SJCRH30 (cell line): Measurements from ENCODE around the gene ODC1. TPM values are rescaled to one million over a fixed set of nuclear protein-coding genes. Genes with fewer than 3 reads are reported as not detected.

Source experiments
- DNase-seq, 2 experiments: peaks; one replicate each; pipeline ENCODE4 v3.0.0-alpha.2; 2015 to 2020
- H3K27ac ChIP-seq: fragments of 250-450 bp; sonication (Bioruptor Pico); 2 replicates; pipeline ENCODE4 v1.5.1; 2020; ENCODE audit warnings: mild to moderate bottlenecking, moderate library complexity
- H3K27me3 ChIP-seq: fragments of 250-450 bp; sonication (Bioruptor Pico); 2 replicates; pipeline ENCODE4 v1.5.1; 2020; ENCODE audit warnings: mild to moderate bottlenecking, moderate library complexity
- H3K36me3 ChIP-seq: fragments of 250-450 bp; sonication (Bioruptor Pico); 2 replicates; pipeline ENCODE4 v1.5.1; 2020; ENCODE audit warnings: mild to moderate bottlenecking, moderate library complexity
- H3K4me1 ChIP-seq: fragments of 250-450 bp; sonication (Bioruptor Pico); 2 replicates; pipeline ENCODE4 v1.5.1; 2020; ENCODE audit warnings: mild to moderate bottlenecking, moderate library complexity
- H3K4me3 ChIP-seq: fragments of 250-450 bp; sonication (Bioruptor Pico); 2 replicates; pipeline ENCODE4 v1.5.1; 2020; ENCODE audit warnings: mild to moderate bottlenecking, moderate library complexity
- H3K9me3 ChIP-seq: fragments of 250-450 bp; sonication (Bioruptor Pico); replicated peaks from 2 replicates; pipeline ENCODE4 v1.5.1; 2020; ENCODE audit warnings: mild to moderate bottlenecking, moderate library complexity
- total RNA-seq: library from RNA; depleted of rRNA; stranded (reverse); fragments of >200 nt; shearing (Covaris generic); gene quantifications from 2 replicates; pipeline ENCODE4 v1.2.3, GENCODE V29; 2014

Gene ODC1
- total RNA-seq, 1 experiment from 2014 or later: 380 TPM

DNA sequence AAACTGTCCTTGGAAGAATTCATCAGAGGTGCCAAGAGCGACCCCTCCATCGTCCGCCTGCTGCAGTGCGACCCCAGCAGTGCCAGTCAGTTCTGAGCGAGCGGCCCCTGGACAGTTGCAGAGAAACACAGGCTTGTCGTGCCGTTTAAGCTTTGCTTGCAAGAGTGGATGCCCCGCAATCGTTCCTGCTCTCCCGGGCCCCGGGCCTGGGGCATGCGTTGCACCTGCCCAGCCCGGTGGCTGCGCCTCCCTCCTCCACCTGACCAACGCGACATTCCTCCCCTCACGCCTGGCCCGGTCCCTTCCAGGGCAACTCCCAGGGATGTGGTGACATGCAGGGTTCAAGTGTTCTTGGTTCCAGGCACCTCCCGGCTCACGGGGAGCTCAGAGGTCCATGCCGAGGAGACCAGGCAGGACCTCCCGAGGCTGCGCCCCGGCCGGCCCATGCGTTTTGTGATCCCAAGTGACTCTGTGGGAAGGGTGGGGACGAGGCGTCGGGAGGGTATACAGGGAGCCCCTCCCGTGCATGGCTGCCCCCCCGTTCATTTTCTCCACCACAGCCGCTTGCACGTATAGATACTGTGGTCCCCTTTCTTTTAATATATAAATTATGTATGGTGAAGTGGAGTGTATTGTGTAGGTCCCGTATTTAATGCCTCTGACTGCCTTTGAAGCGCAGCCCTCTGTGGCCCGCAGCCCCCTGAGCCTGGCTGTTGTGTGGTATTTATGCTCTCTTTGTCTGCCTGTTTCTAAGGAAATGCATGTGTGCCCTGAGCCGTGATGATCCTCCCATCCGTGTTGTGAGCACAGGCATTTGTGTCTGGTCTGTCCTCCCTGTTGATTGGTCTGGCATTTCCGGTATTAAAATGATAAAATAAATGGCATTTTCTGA lies 21.2 kb downstream of the ODC1 start:
- no peak overlapping the region for H3K4me3 ChIP-seq
- H3K36me3 ChIP-seq: no peaks in the 10 kb centered on the region
- H3K27ac ChIP-seq: no peak overlapping the region
- no peak for DNase-seq
- H3K27me3 ChIP-seq: no peaks in the 10 kb centered on the region
- H3K9me3 ChIP-seq: no peaks in the 10 kb centered on the region
- peaks cover 6% of the 10 kb centered on the region; the same call in 1 of the 2 replicates for H3K4me1 ChIP-seq

DNA sequence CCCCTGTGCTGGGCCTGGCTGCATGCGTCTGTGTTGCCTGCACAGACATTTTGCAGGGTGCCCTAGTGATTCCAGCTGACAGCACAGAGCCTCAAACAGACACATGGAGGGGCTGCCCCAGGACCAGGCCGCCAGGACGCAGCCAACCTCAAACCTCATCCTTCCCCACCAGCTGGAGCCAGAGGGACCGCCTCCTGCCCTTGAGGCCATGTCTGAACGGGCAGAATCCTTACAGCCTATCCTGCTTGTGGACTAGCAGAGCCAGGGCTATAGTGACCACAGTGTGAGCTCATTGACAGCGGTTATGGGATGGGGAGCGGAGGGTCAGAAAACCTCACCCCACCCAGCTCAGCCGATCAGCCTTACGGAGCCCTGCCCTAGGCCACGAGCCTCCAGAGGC lies 22.4 kb downstream of the ODC1 start:
- Histone ChIP-seq H3K4me1 (no peaks in the 10 kb centered on the region), H3K9me3 (no peaks in the 10 kb centered on the region), H3K36me3 (no peaks in the 10 kb centered on the region; the same call in 1 of the 2 replicates), H3K4me3 (no peak overlapping the region), H3K27me3 (no peaks in the 10 kb centered on the region), H3K27ac (no peak overlapping the region)
- DNase-seq: no peak

DNA sequence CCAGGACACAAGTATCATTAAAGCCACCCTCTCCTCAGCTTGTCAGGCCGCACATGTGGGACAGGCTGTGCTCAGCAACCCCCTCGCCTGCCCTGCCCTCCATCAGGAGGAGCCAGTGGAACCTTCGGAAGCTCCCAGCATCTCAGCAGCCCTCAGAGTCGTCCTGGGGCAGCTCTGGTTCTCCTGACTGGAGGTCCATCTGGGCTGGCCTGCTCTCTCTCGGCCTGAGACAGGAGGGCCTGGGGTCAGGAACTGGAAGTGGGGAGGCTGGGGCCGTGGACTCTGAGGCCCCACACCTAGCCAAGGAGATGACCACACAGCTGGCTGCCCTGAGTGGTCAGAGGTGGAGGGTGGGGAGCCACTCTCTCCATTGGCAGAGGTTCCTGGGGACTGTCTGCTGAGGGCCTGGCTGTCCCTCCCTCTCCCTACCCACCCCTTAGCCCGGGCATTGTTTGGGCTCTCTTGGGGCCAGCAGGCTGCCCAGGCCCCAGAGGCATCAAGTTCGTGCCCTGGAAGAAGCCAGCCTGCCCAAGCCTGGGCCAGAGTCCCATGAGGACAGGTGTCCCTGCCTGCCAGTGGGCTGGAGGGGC lies 23.1 kb downstream of the ODC1 start:
- H3K27me3 ChIP-seq: no peaks in the 10 kb centered on the region
- no peaks in the 10 kb centered on the region for H3K9me3 ChIP-seq
- H3K36me3 ChIP-seq: no peaks in the 10 kb centered on the region; the same call in 1 of the 2 replicates
- H3K4me1 ChIP-seq: no peaks in the 10 kb centered on the region
- H3K27ac ChIP-seq: no peak overlapping the region
- DNase-seq: no peak
- no peak overlapping the region for H3K4me3 ChIP-seq

DNA sequence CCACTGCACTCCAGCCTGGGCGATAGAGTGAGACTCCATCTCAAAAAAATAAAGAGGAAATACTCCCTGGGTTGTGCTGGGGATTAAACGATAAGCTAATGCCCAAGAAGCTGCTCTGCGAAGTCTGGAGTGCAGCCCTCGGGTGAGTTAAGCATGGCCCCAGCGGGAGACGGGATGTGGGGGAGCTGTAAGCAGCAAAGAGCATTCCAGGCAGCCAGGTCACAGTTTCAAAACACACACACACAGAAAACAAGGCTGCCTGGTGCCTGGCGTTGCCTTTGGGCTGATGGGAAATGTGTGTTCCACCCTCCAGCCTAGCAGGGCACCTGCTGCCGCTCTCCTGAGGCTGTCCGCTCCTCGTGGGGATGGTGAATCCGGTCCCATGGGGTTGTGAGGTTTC lies 24.1 kb downstream of the ODC1 start:
- H3K9me3 ChIP-seq: no peaks in the 10 kb centered on the region
- H3K4me1 ChIP-seq: no peaks in the 10 kb centered on the region
- no peak for DNase-seq
- H3K36me3 ChIP-seq: no peaks in the 10 kb centered on the region; the same call in 1 of the 2 replicates
- H3K4me3 ChIP-seq: no peak overlapping the region
- no peak overlapping the region for H3K27ac ChIP-seq
- no peaks in the 10 kb centered on the region for H3K27me3 ChIP-seq

DNA sequence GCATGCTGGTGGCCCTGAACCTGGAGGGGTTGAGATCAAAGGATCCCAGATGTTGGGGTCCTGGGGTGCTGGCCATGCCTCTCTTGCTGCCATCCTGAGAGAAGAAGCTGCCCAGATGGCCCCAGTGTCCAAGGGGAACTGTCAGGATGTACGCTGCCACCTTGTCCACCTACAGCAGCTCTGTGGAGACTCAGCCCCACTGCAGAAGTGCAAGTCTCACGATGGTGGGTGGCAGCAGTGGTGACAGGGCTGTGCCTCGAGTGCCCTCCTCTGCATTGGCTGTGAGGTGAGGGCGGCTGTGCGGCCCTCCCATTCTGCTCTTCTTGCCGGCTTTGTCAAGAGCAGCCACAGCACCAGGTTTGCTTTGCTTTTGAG lies 24.7 kb downstream of the ODC1 start:
- Histone ChIP-seq H3K4me3 (no peak overlapping the region), H3K27ac (no peak overlapping the region), H3K27me3 (no peaks in the 10 kb centered on the region), H3K4me1 (no peaks in the 10 kb centered on the region), H3K9me3 (no peaks in the 10 kb centered on the region), H3K36me3 (no peaks in the 10 kb centered on the region; the same call in 1 of the 2 replicates)
- no peak for DNase-seq

DNA sequence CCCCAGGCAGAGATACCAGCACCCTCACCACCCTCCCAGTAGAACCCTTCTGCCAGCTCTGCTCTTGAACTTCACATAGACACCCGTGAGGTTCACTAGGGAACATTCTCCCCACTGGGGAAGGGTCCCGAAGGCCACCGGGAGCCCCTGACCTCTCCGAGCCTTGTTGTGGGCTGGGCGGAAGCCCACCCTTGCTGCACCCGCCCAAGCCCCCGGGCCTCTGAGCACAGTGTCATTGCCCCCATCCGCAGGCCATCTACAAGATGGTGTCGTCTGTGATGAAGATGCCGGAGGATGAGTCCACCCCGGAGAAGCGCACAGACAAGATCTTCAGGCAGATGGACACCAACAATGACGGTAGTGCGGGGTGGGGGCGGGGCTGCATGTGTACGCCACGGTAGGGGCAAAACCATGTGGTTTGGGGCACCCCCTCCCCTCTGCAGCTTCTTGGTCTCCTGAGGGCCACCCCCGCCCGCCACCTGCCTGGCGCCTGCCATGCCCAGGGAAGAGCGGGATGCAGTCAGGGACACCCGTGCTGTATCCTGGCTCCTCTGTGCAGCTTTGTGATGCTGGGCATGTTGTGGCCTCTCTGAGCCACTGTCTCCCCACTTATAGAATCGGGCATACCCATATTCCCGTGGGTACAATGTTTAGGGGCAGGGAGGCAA lies 25.3 kb downstream of the ODC1 start:
- Histone ChIP-seq H3K4me3 (no peak overlapping the region), H3K4me1 (no peaks in the 10 kb centered on the region), H3K36me3 (no peaks in the 10 kb centered on the region; the same call in 1 of the 2 replicates), H3K27me3 (no peaks in the 10 kb centered on the region), H3K27ac (no peak overlapping the region), H3K9me3 (no peaks in the 10 kb centered on the region)
- DNase-seq: no peak

DNA sequence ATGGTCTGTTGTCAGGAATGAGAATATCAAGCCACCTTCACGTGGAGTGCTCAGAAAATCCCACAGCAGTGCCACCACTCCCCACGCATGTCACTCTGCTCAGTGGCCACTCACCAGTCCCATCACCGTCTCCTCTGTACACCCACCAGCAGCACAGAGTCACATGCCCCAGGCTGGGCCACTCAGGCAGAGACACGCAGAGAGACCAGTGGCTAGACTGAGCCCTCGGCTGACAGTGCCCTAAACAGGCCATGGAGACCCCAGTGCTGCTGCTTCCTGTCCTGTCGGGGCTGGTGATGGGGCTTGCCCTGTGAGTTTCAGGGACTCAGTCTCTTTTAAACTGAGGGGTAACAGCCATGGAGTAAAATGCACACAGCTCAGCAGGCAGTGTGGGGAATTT lies 25.9 kb downstream of the ODC1 start:
- Histone ChIP-seq H3K27ac (no peak overlapping the region), H3K9me3 (no peaks in the 10 kb centered on the region), H3K4me1 (no peaks in the 10 kb centered on the region), H3K36me3 (no peaks in the 10 kb centered on the region; the same call in 1 of the 2 replicates), H3K4me3 (no peak overlapping the region), H3K27me3 (no peaks in the 10 kb centered on the region)
- no peak for DNase-seq

DNA sequence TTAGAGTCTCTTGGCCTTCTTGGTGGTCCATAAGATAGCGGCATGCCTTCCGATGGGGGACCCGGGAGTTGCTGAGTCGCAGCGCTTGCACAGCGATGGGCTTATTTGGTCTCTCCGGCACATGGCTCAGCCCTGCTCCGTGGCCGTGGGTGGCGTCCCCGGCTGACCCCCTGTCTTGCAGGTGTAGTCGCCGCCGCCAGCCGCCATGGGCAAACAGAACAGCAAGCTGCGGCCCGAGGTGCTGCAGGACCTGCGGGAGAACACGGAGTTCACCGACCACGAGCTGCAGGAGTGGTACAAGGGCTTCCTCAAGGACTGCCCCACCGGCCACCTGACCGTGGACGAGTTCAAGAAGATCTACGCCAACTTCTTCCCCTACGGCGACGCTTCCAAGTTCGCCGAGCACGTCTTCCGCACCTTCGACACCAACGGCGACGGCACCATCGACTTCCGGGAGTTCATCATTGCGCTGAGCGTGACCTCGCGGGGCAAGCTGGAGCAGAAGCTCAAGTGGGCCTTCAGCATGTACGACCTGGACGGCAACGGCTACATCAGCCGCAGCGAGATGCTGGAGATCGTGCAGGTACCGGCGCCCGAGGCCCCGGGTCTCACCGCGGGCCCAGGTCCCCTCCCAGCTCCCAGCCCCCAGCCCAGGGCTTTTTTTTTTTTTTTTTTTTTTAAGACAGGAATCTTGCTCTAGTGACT lies 28.4 kb downstream of the ODC1 start:
- no peaks in the 10 kb centered on the region for H3K9me3 ChIP-seq
- no peak for DNase-seq
- H3K27me3 ChIP-seq: no peaks in the 10 kb centered on the region
- H3K4me3 ChIP-seq: no peak overlapping the region
- no peaks in the 10 kb centered on the region; the same call in 1 of the 2 replicates for H3K36me3 ChIP-seq
- no peak overlapping the region for H3K27ac ChIP-seq
- peaks cover 13% of the 10 kb centered on the region for H3K4me1 ChIP-seq

DNA sequence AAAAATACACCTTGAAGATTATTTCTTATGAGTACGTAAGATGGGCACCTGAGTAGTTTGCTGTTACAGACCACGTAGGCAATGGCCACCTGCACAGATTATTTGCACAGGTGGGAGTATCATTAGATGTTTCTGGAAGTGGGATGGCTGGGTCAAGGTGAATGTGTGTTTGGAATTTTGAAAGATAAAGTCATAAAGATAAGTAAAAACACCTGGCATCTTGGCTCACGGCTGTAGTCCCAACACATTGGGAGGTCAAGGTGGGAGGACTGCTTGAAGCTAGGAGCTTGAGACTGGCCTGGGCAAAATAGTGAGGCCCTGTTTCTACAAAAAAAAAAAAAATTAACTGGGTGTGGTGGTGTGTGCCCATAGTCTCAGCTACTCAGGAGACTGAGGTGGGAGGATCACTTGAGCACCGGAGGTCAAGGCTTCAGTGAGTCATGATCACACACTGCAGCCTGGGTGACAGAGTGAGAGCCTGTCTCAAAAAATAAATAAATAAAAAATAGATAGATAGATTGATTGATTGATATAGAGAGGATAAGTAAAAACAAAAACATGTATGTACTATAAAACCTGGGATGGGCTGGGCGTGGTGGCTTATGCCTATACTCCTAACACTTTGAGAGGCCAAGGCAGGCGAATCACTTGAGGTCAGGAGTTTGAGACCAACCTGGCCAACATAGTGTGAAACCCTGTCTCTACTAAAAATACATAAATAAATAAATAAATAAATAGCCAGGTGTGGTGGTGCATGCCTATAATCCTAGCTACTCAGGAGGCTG lies 30.4 kb downstream of the ODC1 start:
- Histone ChIP-seq H3K27me3 (no peaks in the 10 kb centered on the region), H3K4me3 (no peak overlapping the region), H3K9me3 (no peaks in the 10 kb centered on the region), H3K27ac (no peak overlapping the region), H3K36me3 (no peaks in the 10 kb centered on the region; the same call in 1 of the 2 replicates), H3K4me1 (peaks cover 32% of the 10 kb centered on the region)
- no peak for DNase-seq

DNA sequence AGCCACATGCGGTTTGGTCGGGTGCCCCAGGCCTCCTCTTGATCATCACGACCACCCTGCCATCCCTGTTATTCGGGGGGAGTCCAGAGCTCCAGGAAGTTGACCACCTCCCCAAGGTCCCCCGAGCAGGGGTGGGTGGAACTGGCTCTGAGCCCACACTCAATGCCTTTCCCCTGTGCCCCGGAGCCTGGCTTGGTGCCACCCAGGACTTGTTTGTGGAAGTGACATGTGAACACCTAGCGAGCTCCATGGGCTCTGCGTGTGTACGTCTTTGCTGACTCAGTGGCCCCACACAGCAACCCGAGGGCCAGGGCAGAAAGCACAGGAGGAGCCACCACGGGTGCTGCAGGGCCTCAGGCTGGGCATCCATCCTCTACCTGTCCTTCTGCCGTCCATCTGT lies 32.5 kb downstream of the ODC1 start:
- H3K4me1 ChIP-seq: peaks cover 50% of the 10 kb centered on the region
- no peak overlapping the region for H3K4me3 ChIP-seq
- H3K27me3 ChIP-seq: no peaks in the 10 kb centered on the region
- no peak for DNase-seq
- H3K36me3 ChIP-seq: no peaks in the 10 kb centered on the region; the same call in 1 of the 2 replicates
- peak overlapping the region; percentile 100 for H3K27ac ChIP-seq
- H3K9me3 ChIP-seq: no peaks in the 10 kb centered on the region

DNA sequence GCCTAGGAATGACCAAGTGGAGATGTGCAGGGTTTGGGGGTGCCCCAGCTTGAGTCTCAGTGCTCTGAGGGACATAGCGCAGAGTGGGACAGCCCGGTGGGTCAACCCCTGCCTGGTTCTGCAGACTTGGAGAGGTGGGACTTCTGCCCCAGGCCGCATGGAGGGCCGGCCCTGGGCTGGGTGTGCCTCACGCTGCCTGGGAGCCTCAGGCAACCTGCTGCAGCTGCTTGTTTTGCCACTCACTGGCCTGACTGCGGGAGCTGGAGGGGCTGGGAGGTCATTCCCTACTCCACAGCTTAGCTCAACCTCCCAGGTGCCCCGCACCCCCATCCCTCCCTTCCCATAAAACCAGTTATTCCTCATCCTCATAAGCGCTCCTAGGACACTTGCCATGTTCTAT lies 33.1 kb downstream of the ODC1 start:
- Histone ChIP-seq H3K36me3 (no peaks in the 10 kb centered on the region), H3K9me3 (no peaks in the 10 kb centered on the region), H3K4me3 (no peak overlapping the region), H3K4me1 (peaks cover 53% of the 10 kb centered on the region), H3K27me3 (no peaks in the 10 kb centered on the region), H3K27ac (peak overlapping the region; percentile 100)
- DNase-seq: peak; percentile 78 to 86

DNA sequence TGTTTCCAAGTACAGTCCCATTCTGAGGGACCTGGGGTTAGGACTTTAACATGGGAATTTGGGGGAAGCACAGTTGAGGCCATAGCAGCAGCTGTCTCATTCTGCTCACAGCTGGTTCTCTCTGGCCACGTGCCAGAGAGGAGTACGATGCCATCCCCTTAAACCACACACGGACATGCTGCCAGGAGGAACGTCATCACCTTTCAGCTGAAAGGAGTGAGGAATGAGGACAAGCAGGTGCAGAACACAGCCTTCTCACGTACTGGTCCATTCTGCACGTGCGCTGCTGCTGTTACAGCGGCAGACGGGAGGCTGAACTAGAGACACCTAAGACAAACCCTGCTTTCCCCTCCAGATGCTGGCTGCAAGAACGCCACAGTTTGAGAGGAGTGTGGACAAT lies 33.5 kb downstream of the ODC1 start:
- Histone ChIP-seq H3K27me3 (no peaks in the 10 kb centered on the region), H3K4me3 (no peak overlapping the region), H3K27ac (peak overlapping the region; percentile 100), H3K36me3 (no peaks in the 10 kb centered on the region), H3K4me1 (peaks cover 53% of the 10 kb centered on the region), H3K9me3 (no peaks in the 10 kb centered on the region)
- DNase-seq: peak; percentile 94 to 99

DNA sequence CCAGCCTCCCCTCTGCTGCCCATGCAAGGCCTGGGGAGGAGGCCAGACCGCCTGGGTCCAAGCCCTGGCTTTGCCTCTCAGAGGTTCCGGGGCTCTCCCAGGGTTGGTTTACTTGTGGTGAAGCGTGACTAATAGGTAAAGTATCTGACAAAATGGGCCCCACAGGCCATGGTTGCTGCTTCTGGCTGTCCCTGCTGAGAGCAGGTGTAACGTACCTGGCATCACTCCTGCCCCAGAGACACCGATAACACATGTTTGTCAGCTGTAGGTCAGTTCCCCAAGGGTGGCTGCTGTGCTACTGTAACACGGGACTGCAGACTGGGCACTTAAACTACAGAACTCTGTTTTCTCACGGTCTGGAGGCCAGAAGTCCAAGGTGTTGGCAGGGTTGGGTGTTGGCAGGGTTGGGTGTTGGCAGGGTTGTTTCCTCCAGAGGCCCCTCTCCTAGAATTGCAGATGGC lies 34.1 kb downstream of the ODC1 start:
- Histone ChIP-seq H3K27ac (peak overlapping the region; percentile 100), H3K4me3 (no peak overlapping the region), H3K27me3 (no peaks in the 10 kb centered on the region), H3K4me1 (peaks cover 56% of the 10 kb centered on the region), H3K9me3 (no peaks in the 10 kb centered on the region), H3K36me3 (no peaks in the 10 kb centered on the region)
- DNase-seq: peak; percentile 80 to 90

DNA sequence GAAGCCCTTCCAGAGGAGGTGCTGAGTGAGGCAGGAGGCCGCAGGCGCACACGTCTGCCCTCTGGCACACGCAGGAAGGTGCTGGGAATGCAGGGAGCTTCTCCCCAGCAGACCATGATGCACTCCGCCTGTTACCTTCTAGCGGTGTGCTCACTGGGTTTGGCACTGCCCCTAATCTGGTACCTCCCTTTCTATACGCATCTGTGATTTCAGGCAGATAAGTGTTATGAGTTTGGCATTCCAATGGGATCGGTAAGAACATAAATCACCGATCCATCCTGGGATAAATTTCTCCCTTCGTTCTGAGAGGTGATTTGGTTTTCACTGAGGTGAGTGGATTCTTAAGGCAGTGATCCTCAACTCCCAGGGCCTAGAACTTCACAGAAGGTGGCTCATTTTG lies 34.6 kb downstream of the ODC1 start:
- H3K36me3 ChIP-seq: no peaks in the 10 kb centered on the region
- H3K4me3 ChIP-seq: no peak overlapping the region
- H3K27me3 ChIP-seq: no peaks in the 10 kb centered on the region
- H3K4me1 ChIP-seq: peaks cover 56% of the 10 kb centered on the region
- no peaks in the 10 kb centered on the region for H3K9me3 ChIP-seq
- H3K27ac ChIP-seq: peak overlapping the region; percentile 100
- no peak for DNase-seq
